ENCODE results near the gene BBS2. TPM values are rescaled to one million over a fixed set of nuclear protein-coding genes. Genes with fewer than 3 reads are reported as not detected.

BBS2 gene
- total and polyA plus RNA-seq, 9 of the 15 experiments (the other 6 are each of a cell fraction or from before 2014, with no cell fraction given), result 4.2 to 22.7 (median 10.2) TPM

- TF ChIP-seq YY1 (IDR thresholded peaks at IDR 0.05; ENCODE audit: borderline replicate concordance in 1 of 3, control insufficient read depth in 1 of 3, extremely low read depth in 1 of 3, insufficient read depth in 3 of 3, insufficient read length in 1 of 3, insufficient replicate concordance in 2 of 3, low read depth in 1 of 3, low read length in 2 of 3) (no peak), ZNF232 (CRISPR knock-in tag; IDR thresholded peaks at IDR 0.05) (no peak), MCM3 (IDR thresholded peaks at IDR 0.05) (no peak)
- TF ChIP-seq, protein P1, sequence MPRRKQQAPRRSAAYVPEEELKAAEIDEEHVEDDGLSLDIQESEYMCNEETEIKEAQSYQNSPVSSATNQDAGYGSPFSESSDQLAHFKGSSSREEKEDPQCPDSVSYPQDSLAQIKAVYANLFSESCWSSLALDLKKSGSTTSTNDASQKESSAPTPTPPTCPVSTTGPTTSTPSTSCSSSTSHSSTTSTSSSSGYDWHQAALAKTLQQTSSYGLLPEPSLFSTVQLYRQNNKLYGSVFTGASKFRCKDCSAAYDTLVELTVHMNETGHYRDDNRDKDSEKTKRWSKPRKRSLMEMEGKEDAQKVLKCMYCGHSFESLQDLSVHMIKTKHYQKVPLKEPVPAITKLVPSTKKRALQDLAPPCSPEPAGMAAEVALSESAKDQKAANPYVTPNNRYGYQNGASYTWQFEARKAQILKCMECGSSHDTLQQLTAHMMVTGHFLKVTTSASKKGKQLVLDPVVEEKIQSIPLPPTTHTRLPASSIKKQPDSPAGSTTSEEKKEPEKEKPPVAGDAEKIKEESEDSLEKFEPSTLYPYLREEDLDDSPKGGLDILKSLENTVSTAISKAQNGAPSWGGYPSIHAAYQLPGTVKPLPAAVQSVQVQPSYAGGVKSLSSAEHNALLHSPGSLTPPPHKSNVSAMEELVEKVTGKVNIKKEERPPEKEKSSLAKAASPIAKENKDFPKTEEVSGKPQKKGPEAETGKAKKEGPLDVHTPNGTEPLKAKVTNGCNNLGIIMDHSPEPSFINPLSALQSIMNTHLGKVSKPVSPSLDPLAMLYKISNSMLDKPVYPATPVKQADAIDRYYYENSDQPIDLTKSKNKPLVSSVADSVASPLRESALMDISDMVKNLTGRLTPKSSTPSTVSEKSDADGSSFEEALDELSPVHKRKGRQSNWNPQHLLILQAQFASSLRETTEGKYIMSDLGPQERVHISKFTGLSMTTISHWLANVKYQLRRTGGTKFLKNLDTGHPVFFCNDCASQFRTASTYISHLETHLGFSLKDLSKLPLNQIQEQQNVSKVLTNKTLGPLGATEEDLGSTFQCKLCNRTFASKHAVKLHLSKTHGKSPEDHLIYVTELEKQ (CRISPR knock-in tag; IDR thresholded peaks at IDR 0.05), result no peak
These were observed 36.4 kb downstream of the BBS2 start (continued) for GRCh38 chr16:56483394-56483793.

GRCh38 chr16:56482683-56483236 lies 37.1 kb downstream of the BBS2 start:
- H3K9me3 ChIP-seq (replicated peaks; ENCODE audit: control insufficient read depth, insufficient read depth, low read depth, low read length), result peaks cover 2% of the 10 kb centered on the region; the same call in 1 of the 2 replicates
- no peak for DNase-seq (ENCODE audit: extremely low read depth in 1 of 4, low spot score in 3 of 4)
- no peaks in the 10 kb centered on the region for H4K20me1 ChIP-seq (replicated peaks; ENCODE audit: control insufficient read depth, insufficient read depth, low read length)
- in situ Hi-C loops (cut with MboI), result no loop called here
- BruUV-seq (replicated peaks), result no TSS peak
- no peak; the same call in 2 of the 3 replicates for ATAC-seq
- H3K4me3 ChIP-seq, result no peak overlapping the region
- intact Hi-C loops (cut with micrococcal nuclease), result no loop called here
- WGBS (ENCODE audit: insufficient coverage, low coverage, missing lambda C conversion rate), result 82% methylated on average over 5 of the region's 5 CpGs
- no peak overlapping the region for H3K9ac ChIP-seq (ENCODE audit: insufficient read depth in 1 of 2, low read depth in 2 of 2, low read length in 2 of 2)
- FAIRE-seq, result no peak
- TF ChIP-seq HLTF (IDR thresholded peaks at IDR 0.05) (no peak), TFE3 (CRISPR knock-in tag; IDR thresholded peaks at IDR 0.05) (peak; percentile 90)
- H3K4me2 ChIP-seq (ENCODE audit: insufficient read depth, low read length), result no peak overlapping the region
- H3K36me3 ChIP-seq (ENCODE audit: control insufficient read depth, insufficient read depth, low read length), result peaks cover 18% of the 10 kb centered on the region
- no peaks in the 10 kb centered on the region for H3K79me2 ChIP-seq (ENCODE audit: control insufficient read depth, insufficient read depth, low read length)
- CTCF ChIA-PET (ENCODE audit: low intra/inter-chr PET ratio), result no interaction called here
- POLR2A ChIA-PET, result interaction anchor here (0.6 kb wide), 1 partner anchor 14 kb away, joined by 4 read pairs; no protein-coding TSS in a partner anchor
- H3K9me1 ChIP-seq (ENCODE audit: control insufficient read depth, insufficient read depth, low read length), result no peaks in the 10 kb centered on the region
- H3K4me1 ChIP-seq (replicated peaks in 1 of 2; ENCODE audit: control insufficient read depth in 2 of 2, insufficient read depth in 2 of 2, low read length in 2 of 2), result peaks cover 0 to 33% of the 10 kb centered on the region in 2 experiments; a peak in 4 of 5 replicates
- no peak overlapping the region for H3K27ac ChIP-seq (ENCODE audit: extremely low read depth, low read depth, low read length)
- no peak overlapping the region for H2AFZ ChIP-seq (ENCODE audit: low read depth, low read length)
- H3K27me3 ChIP-seq (ENCODE audit: control insufficient read depth in 2 of 2, insufficient read depth in 2 of 2, low read length in 2 of 2), result no peaks in the 10 kb centered on the region

Data from K562 (cell line).